Gastroesophageal sphincter (tissue), 4 donors: Measurements from ENCODE around the gene BAHCC1. TPM values are rescaled to one million over a fixed set of nuclear protein-coding genes. Genes with fewer than 3 reads are reported as not detected.

Experiments
- ATAC-seq: fragments of 150-250 bp; one replicate; pipeline ENCODE4 v1.9.1; 2016; ENCODE audit warnings: mild to moderate bottlenecking, moderate library complexity
- H3K27ac ChIP-seq, 4 donors: fragments of 200-600 bp; sonication (generic) in 3 of 4; 1 replicate in 3 of 4; 2 replicates in 1 of 4; pipeline ENCODE4 v1.5.1; 2016 to 2019
- H3K27me3 ChIP-seq: fragments of 200-600 bp; sonication (generic); one replicate; pipeline ENCODE4 v1.5.1; 2019
- H3K36me3 ChIP-seq, 2 donors: fragments of 200-600 bp; sonication (generic); one replicate each; pipeline ENCODE4 v1.5.1; 2019; ENCODE audit warnings: control low read depth in 1 of 2
- H3K4me1 ChIP-seq, 3 donors: fragments of 200-600 bp; sonication (generic); 1 replicate in 2 of 3; 2 replicates in 1 of 3; pipeline ENCODE4 v1.5.1; 2016 to 2019; ENCODE audit warnings: control low read depth in 2 of 3
- H3K4me3 ChIP-seq, 2 donors: fragments of 200-600 bp; sonication (generic); one replicate each; pipeline ENCODE4 v1.5.1; 2019; ENCODE audit warnings: mild to moderate bottlenecking in 1 of 2, moderate library complexity in 1 of 2
- H3K9me3 ChIP-seq, 3 donors: fragments of 200-600 bp; sonication (generic); one replicate each; pipeline ENCODE4 v1.5.1; 2017 to 2019; ENCODE audit warnings: control low read depth in 2 of 3
- EP300 ChIP-seq: sonication (generic); formaldehyde crosslinking; IDR thresholded peaks from one replicate; pipeline ENCODE4 v1.6.1; 2017; ENCODE audit warnings: antibody characterized with exemption, mild to moderate bottlenecking
- POLR2A ChIP-seq, 2 donors: fragments of 450-650 bp; IDR thresholded peaks; one replicate each; pipeline ENCODE4 v1.6.1; 2017; ENCODE audit warnings: antibody characterized with exemption in 2 of 2, mild to moderate bottlenecking in 2 of 2, moderate library complexity in 1 of 2
- POLR2AphosphoS5 ChIP-seq: sonication (generic); formaldehyde crosslinking; IDR thresholded peaks from one replicate; pipeline ENCODE4 v1.6.1; 2017; ENCODE audit warnings: antibody characterized with exemption
- WGBS, 2 donors: methylation state at CpG; one replicate each; pipeline ENCODE4 v1.1.5; 2018; ENCODE audit warnings: low coverage in 1 of 2; 5-methylcytosine and 5-hydroxymethylcytosine counted together
- total RNA-seq, 4 donors: library from RNA; depleted of rRNA; stranded (reverse); fragments of >200 nt; gene quantifications; one replicate each; pipeline ENCODE4 v1.1.0, GENCODE V29; 2016
- TF ChIP-seq, protein P1 (sequence below), 4 experiments: fragments of 200-600 bp in 2 of 4; fragments of 450-650 bp in 2 of 4; sonication (generic) in 1 of 4; IDR thresholded peaks; one replicate each; pipeline ENCODE4 v1.5.1; 2017 to 2019; ENCODE audit warnings: antibody characterized with exemption in 4 of 4, mild to moderate bottlenecking in 2 of 4, moderate library complexity in 2 of 4

Gene BAHCC1
- total RNA-seq, 4 donors from 2014 or later: 17.5 to 34.3 (median 19.5) TPM

DNA sequence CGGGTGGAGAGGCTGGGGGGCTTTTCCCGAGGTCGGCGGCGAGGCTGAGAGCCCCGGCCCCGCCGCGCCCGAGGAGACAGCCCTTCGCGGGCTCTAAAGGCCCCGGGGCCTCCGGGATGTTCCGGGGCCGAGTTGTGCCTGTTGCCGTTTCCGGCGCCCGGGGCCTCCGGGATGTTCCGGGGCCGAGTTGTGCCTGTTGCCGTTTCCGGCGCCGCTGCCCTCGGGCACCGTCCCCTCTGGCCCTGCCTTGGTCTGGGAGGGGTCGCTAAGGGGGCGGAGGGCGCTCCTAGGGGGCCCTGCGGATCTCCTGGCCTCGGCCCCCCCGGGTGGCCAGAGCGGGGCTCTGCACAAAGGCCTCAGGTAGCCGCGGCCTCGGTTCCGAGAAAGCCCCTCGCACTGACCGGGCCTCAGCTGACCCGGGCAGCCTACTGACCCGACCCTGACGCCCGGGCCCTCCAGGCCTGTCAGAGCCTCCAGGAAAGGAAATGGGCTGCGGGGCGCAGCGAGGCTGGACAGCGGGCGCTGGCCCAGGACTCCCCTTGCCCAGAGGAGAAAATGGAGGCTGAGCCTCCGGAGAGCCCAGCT, 93.1 kb downstream of the BAHCC1 start:
- 0% methylated on average over 15 of the region's 52 CpGs; no CpG with 5 or more reads in 1 of the 2 donors for WGBS, 2 donors
- H3K9me3 ChIP-seq: no peaks in the 10 kb centered on the region
- H3K27me3 ChIP-seq: peaks cover 7% of the 10 kb centered on the region
- peak; percentile 0 for ATAC-seq
- H3K4me3 ChIP-seq: peak overlapping the region; percentile 44 to 81
- no peaks in the 10 kb centered on the region for H3K36me3 ChIP-seq
- H3K4me1 ChIP-seq: peaks cover 0 to 55% (median 25%) of the 10 kb centered on the region in 3 donors
- peak overlapping the region; percentile 48 to 90 (median 86) for H3K27ac ChIP-seq
- TF ChIP-seq POLR2AphosphoS5: no peak
- TF ChIP-seq, protein P1, sequence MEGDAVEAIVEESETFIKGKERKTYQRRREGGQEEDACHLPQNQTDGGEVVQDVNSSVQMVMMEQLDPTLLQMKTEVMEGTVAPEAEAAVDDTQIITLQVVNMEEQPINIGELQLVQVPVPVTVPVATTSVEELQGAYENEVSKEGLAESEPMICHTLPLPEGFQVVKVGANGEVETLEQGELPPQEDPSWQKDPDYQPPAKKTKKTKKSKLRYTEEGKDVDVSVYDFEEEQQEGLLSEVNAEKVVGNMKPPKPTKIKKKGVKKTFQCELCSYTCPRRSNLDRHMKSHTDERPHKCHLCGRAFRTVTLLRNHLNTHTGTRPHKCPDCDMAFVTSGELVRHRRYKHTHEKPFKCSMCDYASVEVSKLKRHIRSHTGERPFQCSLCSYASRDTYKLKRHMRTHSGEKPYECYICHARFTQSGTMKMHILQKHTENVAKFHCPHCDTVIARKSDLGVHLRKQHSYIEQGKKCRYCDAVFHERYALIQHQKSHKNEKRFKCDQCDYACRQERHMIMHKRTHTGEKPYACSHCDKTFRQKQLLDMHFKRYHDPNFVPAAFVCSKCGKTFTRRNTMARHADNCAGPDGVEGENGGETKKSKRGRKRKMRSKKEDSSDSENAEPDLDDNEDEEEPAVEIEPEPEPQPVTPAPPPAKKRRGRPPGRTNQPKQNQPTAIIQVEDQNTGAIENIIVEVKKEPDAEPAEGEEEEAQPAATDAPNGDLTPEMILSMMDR (IDR thresholded peaks at IDR 0.05): no peak
- TF ChIP-seq POLR2A (IDR thresholded peaks at IDR 0.05): no peak
- TF ChIP-seq EP300: no peak

DNA sequence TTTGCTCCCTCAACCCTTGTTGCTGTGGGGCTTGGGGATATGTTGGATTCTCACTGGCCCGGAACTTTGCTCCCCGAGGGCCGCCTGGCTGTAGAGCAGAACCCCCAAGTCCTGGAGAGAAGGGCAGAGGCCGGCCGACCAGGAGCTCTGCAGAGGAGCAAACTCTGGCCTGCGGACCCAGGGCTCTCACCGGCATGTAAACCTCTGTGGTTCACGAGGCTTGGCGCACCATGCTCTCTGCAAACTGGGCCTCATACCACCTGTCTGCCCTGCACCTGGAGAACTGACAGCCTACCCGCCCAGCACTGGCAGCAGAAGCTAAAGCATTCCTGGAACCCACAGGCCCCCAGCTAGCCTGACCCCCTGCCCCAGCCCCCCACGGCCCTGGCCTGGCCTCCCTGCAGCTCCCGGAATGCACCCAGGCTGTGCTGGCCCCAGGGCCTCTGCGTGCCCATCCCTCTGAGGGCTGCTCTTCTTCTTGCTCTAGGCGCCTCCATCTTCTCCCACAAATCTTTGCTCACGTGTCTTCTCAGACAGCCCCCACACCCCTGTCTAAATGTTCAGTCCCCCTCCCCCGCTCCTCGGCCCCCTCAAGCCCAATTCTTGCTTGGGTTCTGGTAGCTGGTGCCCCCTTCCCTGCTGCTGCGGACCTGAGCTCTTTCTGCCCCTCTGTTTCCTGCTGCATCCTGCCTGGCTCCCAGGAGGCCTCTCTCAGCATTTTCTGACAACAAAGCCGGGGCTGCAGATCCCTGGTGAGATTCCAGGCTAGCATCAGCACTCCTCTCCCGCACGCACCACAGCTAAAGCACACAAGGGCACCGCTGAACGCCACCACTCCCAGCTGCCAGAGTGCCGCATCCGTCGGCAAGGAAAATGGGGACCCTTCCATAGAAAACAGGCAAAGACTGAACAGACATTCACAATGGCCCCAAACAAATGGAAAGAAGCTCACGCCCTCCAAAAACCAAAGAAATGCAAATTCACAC, 94.0 kb downstream of the BAHCC1 start:
- H3K4me1 ChIP-seq: peaks cover 0 to 46% (median 17%) of the 10 kb centered on the region in 3 donors
- H3K4me3 ChIP-seq: peak overlapping the region in 1 of 2 donors; percentile 81
- ATAC-seq: no peak
- no peaks in the 10 kb centered on the region for H3K36me3 ChIP-seq
- 76 to 84% methylated on average over 4 to 8 of the region's 27 CpGs for WGBS, 2 donors
- peaks cover 7% of the 10 kb centered on the region for H3K27me3 ChIP-seq
- H3K27ac ChIP-seq: peak overlapping the region in 1 of 4 donors; percentile 90
- no peaks in the 10 kb centered on the region for H3K9me3 ChIP-seq
- no peak for TF ChIP-seq POLR2A (IDR thresholded peaks at IDR 0.05)
- TF ChIP-seq POLR2AphosphoS5: no peak
- TF ChIP-seq, protein P1 (IDR thresholded peaks at IDR 0.05): no peak
- no peak for TF ChIP-seq EP300

DNA sequence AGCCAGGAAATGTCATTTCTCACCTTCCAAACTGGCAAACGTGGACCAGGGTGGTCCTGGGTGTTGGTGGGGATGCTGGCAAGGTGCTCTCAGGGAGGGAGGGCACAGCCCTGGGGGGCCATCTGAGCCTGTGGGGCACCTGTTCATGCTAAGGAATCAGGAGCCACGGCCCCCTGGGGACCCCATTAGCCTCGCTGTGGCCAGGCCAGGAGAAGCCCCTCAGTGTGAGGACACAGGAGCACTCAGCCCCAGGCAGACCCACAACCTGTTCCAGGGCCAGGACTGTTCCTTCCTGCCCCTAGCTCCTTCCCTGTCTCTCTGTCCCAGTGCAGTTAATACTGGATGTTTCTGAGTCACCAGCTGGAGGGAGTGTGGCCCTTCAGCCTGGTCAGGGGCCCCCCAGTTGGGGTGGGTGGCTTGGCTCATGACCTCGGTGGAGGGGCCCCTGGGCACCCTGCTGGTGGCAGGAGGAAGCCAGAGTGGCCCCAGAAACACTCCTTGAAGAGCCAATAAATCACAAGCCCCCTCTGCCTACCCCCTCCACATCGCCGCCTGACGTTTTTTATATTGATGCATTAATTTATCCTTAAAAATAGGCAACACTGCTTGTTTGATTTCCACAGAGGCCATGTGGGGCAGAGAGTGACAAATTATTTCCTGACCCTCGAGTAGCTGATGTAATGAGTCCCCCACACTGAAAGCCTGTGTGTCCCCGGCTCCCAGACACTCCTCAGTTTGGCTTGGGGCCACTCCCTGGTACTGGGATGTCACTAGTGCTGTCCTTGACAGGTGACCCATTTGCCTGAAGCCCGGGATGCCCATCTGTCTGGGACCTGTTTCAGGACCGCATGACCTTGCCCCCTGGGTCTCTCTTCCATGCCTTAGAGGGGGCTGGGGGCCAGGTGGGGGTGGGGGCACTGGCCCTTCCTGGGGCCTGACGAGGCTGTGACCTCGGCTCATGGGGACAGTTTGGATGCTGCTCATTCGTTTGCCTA, 95.0 kb downstream of the BAHCC1 start:
- no peaks in the 10 kb centered on the region for H3K36me3 ChIP-seq
- ATAC-seq: no peak
- no peak for TF ChIP-seq EP300
- TF ChIP-seq POLR2A (IDR thresholded peaks at IDR 0.05): no peak
- TF ChIP-seq, protein P1 (IDR thresholded peaks at IDR 0.05): no peak
- no peak for TF ChIP-seq POLR2AphosphoS5
- H3K4me1 ChIP-seq: peaks cover 0 to 39% (median 13%) of the 10 kb centered on the region in 3 donors
- H3K4me3 ChIP-seq: no peak overlapping the region
- H3K9me3 ChIP-seq: no peaks in the 10 kb centered on the region
- H3K27ac ChIP-seq: no peak overlapping the region
- WGBS, 2 donors: 56 to 60% methylated on average over 2 to 5 of the region's 14 CpGs
- H3K27me3 ChIP-seq: peaks cover 7% of the 10 kb centered on the region

DNA sequence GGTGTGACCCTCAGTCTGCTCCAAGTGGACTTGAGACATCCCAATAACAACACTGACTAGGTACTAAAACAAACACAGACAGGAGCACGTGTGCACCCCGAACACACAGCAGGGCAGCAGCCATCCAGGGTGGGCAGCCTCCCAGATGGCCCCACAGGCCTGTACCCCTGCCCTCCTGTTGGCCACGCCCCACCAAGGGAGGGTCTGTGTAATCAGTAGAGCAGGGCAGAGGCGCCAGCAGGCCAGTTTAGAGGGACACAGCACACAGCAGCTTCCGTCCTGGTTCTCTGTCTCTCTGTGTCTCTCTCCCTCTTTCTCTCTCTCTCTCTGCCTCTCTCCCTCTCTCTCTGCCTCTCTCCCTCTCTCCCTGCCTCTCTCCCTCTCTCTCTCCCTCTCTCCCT, 95.9 kb downstream of the BAHCC1 start:
- H3K9me3 ChIP-seq: no peaks in the 10 kb centered on the region

More for the DNA sequence above, 95.9 kb downstream of the BAHCC1 start:
- no peak for ATAC-seq
- no peak for TF ChIP-seq POLR2AphosphoS5
- TF ChIP-seq EP300: no peak
- TF ChIP-seq, protein P1 (IDR thresholded peaks at IDR 0.05): no peak
- no peak for TF ChIP-seq POLR2A (IDR thresholded peaks at IDR 0.05)
- Histone ChIP-seq H3K36me3 (no peaks in the 10 kb centered on the region), H3K27me3 (peaks cover 7% of the 10 kb centered on the region), H3K4me1 (peaks cover 0 to 39% (median 13%) of the 10 kb centered on the region in 3 donors), H3K4me3 (no peak overlapping the region), H3K27ac (no peak overlapping the region)
- WGBS, 2 donors: 31 to 38% methylated on average over 5 of the region's 5 CpGs
